LNCAP (cell line): ENCODE results near the gene BEND3.

Experiments
- CTCF ChIP-seq: fragments of 450-650 bp; IDR thresholded peaks from 2 replicates; pipeline ENCODE4 v1.5.1; 2017; ENCODE audit warnings: mild to moderate bottlenecking

The BEND3 gene

DNA sequence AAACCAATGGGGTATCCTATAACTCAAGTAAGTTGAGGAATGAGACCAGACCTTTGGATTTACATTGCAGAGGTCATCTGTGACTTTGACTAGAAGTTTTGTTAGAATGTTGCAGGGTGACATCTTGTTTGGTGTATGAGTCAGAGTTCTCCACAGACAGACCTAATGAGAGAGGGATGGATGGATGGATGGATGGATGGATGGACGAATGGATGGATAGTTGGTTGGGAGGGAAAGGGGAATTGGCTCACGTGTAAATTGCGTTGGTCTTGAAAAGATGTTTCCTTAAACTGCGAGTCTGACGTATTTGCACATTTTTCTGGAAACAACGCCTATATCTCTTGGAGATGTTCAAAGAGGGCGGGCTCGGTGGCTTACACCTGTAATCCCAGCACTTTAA lies 88.3 kb downstream of the BEND3 start:
- TF ChIP-seq CTCF: no peak

GRCh38 chr6:107021446-107022185 lies 93.7 kb downstream of the BEND3 start:
- no peak for TF ChIP-seq CTCF

DNA sequence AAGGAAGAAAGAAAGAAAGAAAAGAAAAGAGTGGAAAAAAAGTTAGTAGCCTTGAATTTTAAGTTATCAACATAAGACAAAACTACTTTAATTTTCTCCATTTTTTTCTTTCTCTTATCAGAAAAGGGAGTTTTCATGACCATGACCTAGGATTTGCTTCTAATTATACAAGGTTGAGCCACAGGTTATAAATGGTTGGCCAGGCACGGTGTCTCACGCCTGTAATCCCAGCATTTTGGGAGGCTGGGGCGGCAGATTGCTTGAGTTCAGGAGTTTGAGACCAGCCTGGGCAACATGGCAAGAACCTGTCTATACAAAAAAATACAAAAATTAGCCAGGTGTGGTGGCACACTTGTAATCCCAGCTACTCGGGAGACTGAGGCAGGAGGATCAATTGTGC lies 95.1 kb downstream of the BEND3 start:
- no peak for TF ChIP-seq CTCF

GRCh38 chr6:107019047-107019446 lies 96.3 kb downstream of the BEND3 start:
- TF ChIP-seq CTCF: no peak
